GM12878 (cell line): Measurements from ENCODE around the gene THOC6. TPM values are rescaled to one million over a fixed set of nuclear protein-coding genes. Genes with fewer than 3 reads are reported as not detected.

Experiments used
- ATAC-seq: fragments of 200-7000 bp; cut with Tn5 transposase; 3 replicates; pipeline ENCODE4 v1.9.1; 2020; ENCODE audit warnings: mild to moderate bottlenecking, moderate library complexity
- BruUV-seq: library from RNA; stranded (reverse); fragments of 400-500 nt; replicated peaks from 2 replicates; lab custom pipeline; 2021; lab: Mats Ljungman, UMichigan
- CTCF ChIA-PET: fragments of 300-600 bp; sonication (Branson Sonifier 250); formaldehyde crosslinking; extraction: SDS; loops from one replicate; lab custom pipeline; 2021; ENCODE audit warnings: inconsistent platforms; lab: Yijun Ruan, JAX
- POLR2A ChIA-PET: fragments of 350-600 bp; formaldehyde crosslinking; extraction: SDS; loops from one replicate; lab custom pipeline; 2021; ENCODE audit warnings: inconsistent platforms; lab: Charles Lee
- RAD21 ChIA-PET: fragments of 300-600 bp; sonication (Branson Sonifier 250); formaldehyde crosslinking; loops from one replicate; lab custom pipeline; 2023; ENCODE audit warnings: antibody characterized with exemption; ENCODE audit not compliant: unreplicated experiment; lab: Charles Lee
- SMC1A ChIA-PET: fragments of 300-600 bp; sonication (Branson Sonifier 250); formaldehyde crosslinking; loops from one replicate; lab custom pipeline; 2023; ENCODE audit not compliant: unreplicated experiment, uncharacterized antibody; lab: Charles Lee
- DNase-seq: peaks from one replicate; pipeline ENCODE4 v3.0.0-alpha.2; 2011; ENCODE audit warnings: low read depth, low spot score
- FAIRE-seq: peaks from 3 replicates; lab custom pipeline; 2011; peaks lifted over from hg19 to GRCh38; lab: Jason Lieb, UNC
- H2AFZ ChIP-seq: 2 replicates; pipeline ENCODE4 v1.6.0; 2011; ENCODE audit warnings: low read depth, low read length, control low read depth; ENCODE audit not compliant: control insufficient read depth
- H3K27ac ChIP-seq: 2 replicates; pipeline ENCODE4 v1.5.1; 2011; ENCODE audit warnings: control low read depth; ENCODE audit not compliant: control insufficient read depth, insufficient read depth
- H3K27me3 ChIP-seq, 2 experiments: replicated peaks in 1 of 2; 2 replicates each; pipeline versions ENCODE4 v1.6.0 to v1.6.1; 2011; ENCODE audit warnings: low read length in 1 of 2; ENCODE audit not compliant: control insufficient read depth in 2 of 2, insufficient read depth in 2 of 2
- H3K36me3 ChIP-seq, 2 experiments: 2 replicates each; pipeline ENCODE4 v1.5.1; 2011; ENCODE audit warnings: low read length in 1 of 2; ENCODE audit not compliant: control insufficient read depth in 2 of 2, insufficient read depth in 2 of 2
- H3K4me1 ChIP-seq: 2 replicates; pipeline ENCODE4 v1.6.1; 2011; ENCODE audit warnings: mild to moderate bottlenecking, low read length, moderate library complexity, mixed read lengths; ENCODE audit not compliant: control insufficient read depth, insufficient read depth
- H3K4me2 ChIP-seq: 2 replicates; pipeline ENCODE4 v1.6.0; 2011; ENCODE audit warnings: control low read depth; ENCODE audit not compliant: control insufficient read depth, insufficient read depth
- H3K4me3 ChIP-seq: fragments of 200-600 bp; sonication (generic); 2 replicates; pipeline ENCODE4 v1.5.1; 2016
- H3K79me2 ChIP-seq: 2 replicates; pipeline ENCODE4 v1.6.0; 2011; ENCODE audit warnings: low read length; ENCODE audit not compliant: control insufficient read depth, insufficient read depth
- H3K9ac ChIP-seq: 2 replicates; pipeline ENCODE4 v1.8.0; 2011; ENCODE audit warnings: low read length, control low read depth, mixed read lengths; ENCODE audit not compliant: control insufficient read depth, insufficient read depth
- H3K9me3 ChIP-seq: replicated peaks from 3 replicates; pipeline ENCODE4 v1.5.1; 2011; ENCODE audit warnings: mild to moderate bottlenecking, low read length; ENCODE audit not compliant: control insufficient read depth, insufficient read depth
- H4K20me1 ChIP-seq: 2 replicates; pipeline ENCODE4 v1.6.0; 2011; ENCODE audit not compliant: control insufficient read depth, insufficient read depth
- BACH1 ChIP-seq: fragments of 450-650 bp; IDR thresholded peaks from 2 replicates; pipeline ENCODE4 v1.6.1; 2017; ENCODE audit warnings: mild to moderate bottlenecking, borderline replicate concordance
- CBX3 ChIP-seq: fragments of 200-600 bp; sonication (generic); IDR thresholded peaks from 2 replicates; pipeline ENCODE4 v1.6.1; 2016; ENCODE audit warnings: low read depth, borderline replicate concordance
- FOXK2 ChIP-seq: fragments of 450-650 bp; IDR thresholded peaks from 2 replicates; pipeline ENCODE4 v1.6.1; 2017; ENCODE audit warnings: mild to moderate bottlenecking, moderate library complexity
- HSF1 ChIP-seq: fragments of 150-350 bp; IDR thresholded peaks from 2 replicates; pipeline ENCODE4 v1.6.1; 2014; ENCODE audit warnings: mild to moderate bottlenecking, low read depth, low read length
- NFIC ChIP-seq: IDR thresholded peaks from 2 replicates; pipeline ENCODE4 v1.6.1; 2012; ENCODE audit warnings: low read depth, mild to moderate bottlenecking, inconsistent platforms, low read length, moderate library complexity
- NFYA ChIP-seq: IDR thresholded peaks from 2 replicates; pipeline ENCODE4 v1.6.1; 2011; ENCODE audit warnings: low read depth, mild to moderate bottlenecking, low read length, improper control_type of control experiment, borderline replicate concordance
- RB1 ChIP-seq: fragments of 450-650 bp; formaldehyde crosslinking; IDR thresholded peaks from 2 replicates; pipeline ENCODE4 v1.6.1; 2017; ENCODE audit warnings: mild to moderate bottlenecking, borderline replicate concordance
- RELA ChIP-seq: fragments of 450-650 bp; IDR thresholded peaks from 2 replicates; pipeline ENCODE4 v1.8.0; 2014; ENCODE audit warnings: borderline replicate concordance; ENCODE audit not compliant: partially characterized antibody
- RFX5 ChIP-seq: IDR thresholded peaks from 2 replicates; pipeline ENCODE4 v1.6.1; 2011; ENCODE audit warnings: low read depth, low read length, improper control_type of control experiment
- SMAD1 ChIP-seq: fragments of 450-650 bp; IDR thresholded peaks from 2 replicates; pipeline ENCODE4 v1.6.1; 2018; ENCODE audit warnings: mild to moderate bottlenecking, low read depth; ENCODE audit not compliant: partially characterized antibody
- TCF7 ChIP-seq: IDR thresholded peaks from 2 replicates; pipeline ENCODE4 v1.6.1; 2014; ENCODE audit warnings: antibody characterized with exemption, borderline replicate concordance
- ZBTB40 ChIP-seq: fragments of 450-650 bp; IDR thresholded peaks from 2 replicates; pipeline ENCODE4 v1.6.1; 2016; ENCODE audit warnings: mild to moderate bottlenecking, moderate library complexity, borderline replicate concordance
- ZNF274 ChIP-seq: IDR thresholded peaks from one replicate; pipeline ENCODE4 v1.8.0; 2011; ENCODE audit not compliant: insufficient read length, insufficient read depth
- WGBS: methylation state at CpG from one replicate; pipeline ENCODE4 v1.1.6; 2016; ENCODE audit warnings: low lambda C conversion rate; ENCODE audit not compliant: insufficient replicate concordance, insufficient coverage; ENCODE audit errors: missing lambda C conversion rate; 5-methylcytosine and 5-hydroxymethylcytosine counted together
- in situ Hi-C: fragments of 300-500 bp; cut with MboI; formaldehyde crosslinking; loops from 9 replicates; pipeline ENCODE4 v1.14.3; 2018; ENCODE audit warnings: mixed read lengths
- intact Hi-C: fragments of 100-400 bp; cut with micrococcal nuclease; formaldehyde crosslinking; loops from one replicate; pipeline ENCODE4 v1.14.2; 2022; ENCODE audit not compliant: unreplicated experiment
- polyA plus RNA-seq, 11 experiments: library from polyadenylated mRNA; depleted of rRNA in 4 of 11; unstranded in 6 of 11; stranded (reverse) in 5 of 11; fragments of >200 nt; fragmentation: Nextera tagmentation in 4 of 11; fragmentation: Illumina TruSeq in 1 of 11; extraction: Ambion mirVana in 4 of 11; extraction: Trizol in 1 of 11; gene quantifications; 1 replicate in 1 of 11; 2 replicates in 10 of 11; pipeline versions ENCODE4 v1.2.1 to v1.2.3, GENCODE V29; 2011 to 2016; ENCODE audit warnings: inconsistent platforms in 2 of 11, missing spikeins in 2 of 11, low read depth in 1 of 11
- total RNA-seq, 4 experiments: library from RNA; depleted of rRNA in 3 of 4; stranded (reverse); fragments of >200 nt in 3 of 4; fragmentation: Illumina TruSeq in 1 of 4; extraction: Trizol in 1 of 4; gene quantifications; 2 replicates each; pipeline versions ENCODE4 v1.2.1 to v1.2.3, GENCODE V29; 2013 to 2021

The THOC6 gene
- total and polyA plus RNA-seq, 10 of the 15 experiments (the other 5 are each of a cell fraction or from before 2014, with no cell fraction given): 1.0 to 54.4 (median 27.9) TPM

GRCh38 chr16:2981899-2982250 is 42.0 kb upstream of the THOC6 start (continued):
- TF ChIP-seq ZBTB40 (no peak), CBX3 (no peak)

GRCh38 chr16:2982402-2982801 is 41.4 kb upstream of the THOC6 start:
- Histone ChIP-seq H3K9me3 (no peaks in the 10 kb centered on the region), H2AFZ (no peak overlapping the region), H3K9ac (no peak overlapping the region), H3K4me1 (peaks cover 7% of the 10 kb centered on the region), H3K4me2 (no peak overlapping the region), H3K27ac (no peak overlapping the region), H3K79me2 (peaks cover 11% of the 10 kb centered on the region), H3K36me3 (peaks cover 0 to 1% of the 10 kb centered on the region in 2 experiments; a peak in 1 of 4 replicates), H3K27me3 (no peaks in the 10 kb centered on the region), H3K4me3 (no peak overlapping the region), H4K20me1 (no peaks in the 10 kb centered on the region)
- ATAC-seq: no peak
- intact Hi-C loops: loop anchor here (5.0 kb wide), 2 partner anchors 55 to 75 kb away; no protein-coding TSS in a partner anchor
- CTCF ChIA-PET: interaction anchor here (1.0 to 2.3 kb wide), 16 partner anchors 10 to 192 kb away, joined by 3 to 13 read pairs (median 5); partner anchors contain the start of genes FLYWCH2, KREMEN2 and PAQR4
- RAD21 ChIA-PET: interaction anchor here (0.6 to 1.2 kb wide), 5 partner anchors 22 to 76 kb away, joined by 3 to 4 read pairs (median 3); partner anchors contain the start of gene TNFRSF12A
- DNase-seq: no peak
- in situ Hi-C loops: no loop called here
- POLR2A ChIA-PET: interaction anchor here (0.6 to 0.7 kb wide), 2 partner anchors 25 to 69 kb away, joined by 3 to 6 read pairs; no protein-coding TSS in a partner anchor
- SMC1A ChIA-PET: interaction anchor here (1.0 to 1.5 kb wide), 2 partner anchors 36 to 46 kb away, joined by 3 to 5 read pairs; no protein-coding TSS in a partner anchor
- 74% methylated on average over 5 of the region's 5 CpGs for WGBS
- FAIRE-seq: no peak
- BruUV-seq: no TSS peak
- TF ChIP-seq RFX5: no peak
- TF ChIP-seq RB1: no peak
- TF ChIP-seq RELA: no peak
- no peak for TF ChIP-seq ZBTB40
- TF ChIP-seq NFIC: no peak
- no peak for TF ChIP-seq SMAD1
- no peak for TF ChIP-seq BACH1
- TF ChIP-seq ZNF274: no peak
- TF ChIP-seq FOXK2: no peak
- TF ChIP-seq NFYA: no peak
- TF ChIP-seq HSF1: no peak
- TF ChIP-seq TCF7: no peak
